ENCODE measurements around the gene SENP5.

GRCh38 chr3:196974661-196975060 is 106.9 kb downstream of the SENP5 start:
- TF ChIP-seq CTCF (conservative IDR thresholded peaks at IDR 0.05; ENCODE audit: low read length): no peak
- TF ChIP-seq EZH2phosphoT487 (IDR thresholded peaks at IDR 0.05; ENCODE audit: borderline replicate concordance): no peak

All from Loucy (cell line).